Fibroblast of skin of scalp (primary cell): ENCODE data around the gene SPSB1.

Source experiments
- DNase-seq: peaks from one replicate; pipeline ENCODE4 v3.0.0-alpha.2; 2013

The SPSB1 gene

GRCh38 chr1:9280015-9280860, 12.5 kb upstream of the SPSB1 start:
- peak; percentile 97 for DNase-seq

GRCh38 chr1:9281071-9281827, 11.4 kb upstream of the SPSB1 start:
- peak; percentile 32 for DNase-seq

GRCh38 chr1:9281908-9282695, 10.6 kb upstream of the SPSB1 start:
- peak; percentile 62 for DNase-seq

- DNase-seq, result no peak
Observed at GRCh38 chr1:9282696-9282955, 10.1 kb upstream of the SPSB1 start.

- DNase-seq, result no peak
Observed at GRCh38 chr1:9284061-9284460, 8.6 kb upstream of the SPSB1 start.

GRCh38 chr1:9286556-9286955, 6.1 kb upstream of the SPSB1 start:
- no peak for DNase-seq

GRCh38 chr1:9289090-9289534, 3.6 kb upstream of the SPSB1 start:
- peak; percentile 75 for DNase-seq

- DNase-seq, result peak; percentile 92
Observed at GRCh38 chr1:9289711-9290485, 2.8 kb upstream of the SPSB1 start.

GRCh38 chr1:9291914-9292360, 757 bp upstream of the SPSB1 start:
- DNase-seq, result peak; percentile 80

- DNase-seq, result no peak
Observed at GRCh38 chr1:9293241-9293532, 493 bp downstream of the SPSB1 start.

- peak; percentile 33 for DNase-seq
Observed at GRCh38 chr1:9293533-9294404, 1.1 kb downstream of the SPSB1 start.

- DNase-seq, result peak; percentile 69
Observed at GRCh38 chr1:9294405-9294773, 1.7 kb downstream of the SPSB1 start.

GRCh38 chr1:9294910-9295636, 2.4 kb downstream of the SPSB1 start:
- DNase-seq, result peak; percentile 80

- no peak for DNase-seq
Observed at GRCh38 chr1:9295884-9296283, 3.2 kb downstream of the SPSB1 start.

- DNase-seq, result no peak
Observed at GRCh38 chr1:9296850-9297249, 4.2 kb downstream of the SPSB1 start.

GRCh38 chr1:9297831-9298230, 5.1 kb downstream of the SPSB1 start:
- DNase-seq, result no peak

GRCh38 chr1:9298282-9298681, 5.6 kb downstream of the SPSB1 start:
- DNase-seq, result no peak

GRCh38 chr1:9299571-9300541, 7.2 kb downstream of the SPSB1 start:
- DNase-seq, result peak; percentile 71

- DNase-seq, result no peak
Observed at GRCh38 chr1:9300573-9300972, 7.9 kb downstream of the SPSB1 start.
